ENCODE measurements around the gene CEP350.

The CEP350 gene

DNA sequence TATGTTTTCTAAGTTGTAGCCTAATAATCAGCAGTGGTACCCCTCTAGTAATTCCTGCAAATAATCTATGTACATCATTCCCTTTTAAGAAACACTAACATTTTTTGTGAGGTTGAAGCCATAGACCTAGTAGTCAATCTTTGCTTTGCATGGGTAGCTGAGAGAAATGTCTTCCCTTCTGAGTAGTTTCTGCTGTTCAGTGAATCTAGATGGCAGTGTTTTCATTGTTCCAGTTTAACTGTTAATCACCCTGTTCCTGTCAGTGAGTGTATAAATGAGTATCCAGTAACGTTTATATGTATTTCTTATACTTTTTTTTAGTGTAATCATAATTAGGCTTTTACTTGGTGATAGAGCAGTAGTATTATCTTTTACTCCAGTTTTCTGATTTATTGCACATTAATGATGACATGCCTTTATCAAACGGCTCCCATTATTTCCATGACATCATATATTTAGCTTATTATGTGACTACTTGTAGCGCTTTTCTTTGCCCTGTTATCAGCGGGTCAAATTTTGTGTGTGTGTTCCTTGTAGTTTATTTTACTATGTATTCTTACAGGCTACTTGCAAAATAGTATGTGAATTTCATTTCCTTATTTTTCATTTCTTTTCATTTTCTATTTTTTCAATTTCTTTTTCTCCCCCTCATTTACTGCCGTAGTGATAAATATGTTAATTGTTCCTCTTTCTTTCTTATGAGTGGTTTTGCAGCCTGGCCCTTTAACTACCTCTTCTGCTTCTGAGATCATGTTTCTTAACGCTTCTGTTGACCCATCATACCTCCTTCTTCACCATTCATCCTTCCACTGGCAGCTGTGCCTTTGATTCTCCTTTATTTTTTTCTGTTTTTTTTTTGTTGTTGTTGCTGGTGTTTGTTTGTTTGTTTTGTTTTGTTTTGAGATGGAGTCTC, 18.8 kb downstream of the CEP350 start:
- Histone ChIP-seq H3K27ac (no peak overlapping the region), H3K36me3 (ENCODE audit: insufficient read depth) (peaks cover 5% of the 10 kb centered on the region; the same call in 1 of the 2 replicates), H3K79me2 (ENCODE audit: insufficient read depth, low read depth) (peaks cover 92% of the 10 kb centered on the region), H3K4me1 (ENCODE audit: low read depth, poor library complexity, severe bottlenecking) (peaks cover 32% of the 10 kb centered on the region), H2AFZ (ENCODE audit: low read depth) (no peak overlapping the region), H3K9ac (no peak overlapping the region), H3K4me3 (IDR thresholded peaks at IDR 0.05; ENCODE audit: insufficient read depth, low read depth, low read length) (no peak overlapping the region), H3K4me2 (no peak overlapping the region), H4K20me1 (ENCODE audit: insufficient read depth) (peaks cover 7% of the 10 kb centered on the region; the same call in 1 of the 2 replicates), H3K27me3 (ENCODE audit: insufficient read depth, low read depth) (no peaks in the 10 kb centered on the region)
- TF ChIP-seq CTCF (conservative IDR thresholded peaks at IDR 0.05; ENCODE audit: low read depth, low read length): no peak

DNA sequence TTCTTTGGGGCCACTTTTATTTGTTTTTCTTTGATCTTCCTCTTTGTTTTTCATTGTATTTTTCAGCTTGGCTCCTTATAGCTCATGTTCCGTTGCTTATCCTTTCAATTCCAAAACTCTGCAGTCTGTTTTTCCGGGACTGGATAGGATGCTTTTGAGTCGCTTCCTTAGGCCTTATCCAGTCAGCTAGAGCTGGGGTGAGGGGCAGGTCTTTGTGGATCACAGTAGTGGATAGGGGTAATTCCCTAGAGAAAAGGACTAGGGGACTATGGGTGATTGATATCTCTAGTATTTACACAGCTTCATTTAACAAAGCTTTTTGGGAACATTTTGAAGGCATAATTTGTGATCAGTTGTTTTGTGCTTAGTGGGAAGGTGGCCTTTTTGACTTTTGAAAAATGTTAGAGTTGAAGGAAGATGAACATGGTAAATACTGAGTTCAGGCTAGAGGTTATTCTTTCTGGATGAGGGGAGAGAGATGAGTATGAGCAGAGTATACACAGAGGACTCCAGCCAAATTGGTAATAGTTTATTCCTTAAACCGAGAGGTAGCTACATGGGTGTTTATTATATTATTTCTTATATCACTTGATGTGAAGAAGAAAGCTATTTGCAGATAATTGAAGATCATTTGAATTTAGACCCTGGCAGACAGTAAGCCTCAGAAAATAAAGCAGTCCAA, 22.5 kb downstream of the CEP350 start:
- Histone ChIP-seq H3K4me3 (IDR thresholded peaks at IDR 0.05; ENCODE audit: insufficient read depth, low read depth, low read length) (no peak overlapping the region), H3K27ac (no peak overlapping the region), H3K27me3 (ENCODE audit: insufficient read depth, low read depth) (no peaks in the 10 kb centered on the region), H3K79me2 (ENCODE audit: insufficient read depth, low read depth) (peaks cover 91% of the 10 kb centered on the region), H4K20me1 (ENCODE audit: insufficient read depth) (peaks cover 17% of the 10 kb centered on the region; the same call in 1 of the 2 replicates), H3K4me1 (ENCODE audit: low read depth, poor library complexity, severe bottlenecking) (peaks cover 8% of the 10 kb centered on the region), H3K9ac (no peak overlapping the region), H3K4me2 (no peak overlapping the region), H2AFZ (ENCODE audit: low read depth) (no peak overlapping the region), H3K36me3 (ENCODE audit: insufficient read depth) (no peaks in the 10 kb centered on the region)
- no peak for TF ChIP-seq CTCF (conservative IDR thresholded peaks at IDR 0.05; ENCODE audit: low read depth, low read length)

DNA sequence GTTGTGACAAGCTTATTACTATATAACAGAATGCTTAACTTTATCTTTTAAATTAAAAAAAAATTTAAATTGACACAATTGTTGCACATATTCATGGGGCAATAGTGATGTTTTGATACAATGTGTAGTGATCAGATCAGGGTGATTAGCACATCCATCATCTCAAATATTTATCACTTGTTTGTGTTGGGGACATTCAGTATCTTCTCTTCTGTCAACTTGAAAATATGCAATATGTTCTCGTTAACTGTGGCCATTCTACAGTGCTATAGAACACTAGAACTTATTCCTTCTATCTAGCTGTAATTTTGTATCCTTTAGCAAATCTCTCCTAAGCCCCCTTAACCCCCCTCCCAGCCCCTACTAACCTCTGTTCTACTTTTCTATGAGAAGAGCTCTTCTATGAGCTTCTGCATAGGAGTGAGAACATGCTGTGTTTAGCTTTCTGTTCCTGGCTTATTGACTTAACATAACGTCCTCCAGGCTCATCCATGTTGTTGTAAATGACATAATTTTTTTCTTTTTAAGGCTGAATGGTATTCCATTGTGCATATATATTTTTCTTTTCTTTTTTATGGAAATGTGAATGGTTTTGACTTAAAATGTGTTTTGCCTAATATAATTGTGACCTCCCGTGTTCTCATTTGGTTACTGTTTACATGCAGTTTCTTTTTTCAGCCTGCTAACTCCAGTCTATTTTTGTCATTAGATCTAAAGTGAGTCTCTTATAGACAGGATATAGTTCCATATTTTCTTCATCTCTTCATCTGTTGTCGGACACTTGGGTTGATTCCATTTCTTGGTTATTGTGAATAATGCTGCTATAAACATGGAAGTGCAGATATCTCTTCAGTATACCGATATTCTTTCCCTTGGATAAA, 23.8 kb downstream of the CEP350 start:
- Histone ChIP-seq H3K4me1 (ENCODE audit: low read depth, poor library complexity, severe bottlenecking) (peaks cover 7% of the 10 kb centered on the region), H3K4me2 (no peak overlapping the region), H2AFZ (ENCODE audit: low read depth) (no peak overlapping the region), H3K36me3 (ENCODE audit: insufficient read depth) (no peaks in the 10 kb centered on the region), H3K27me3 (ENCODE audit: insufficient read depth, low read depth) (no peaks in the 10 kb centered on the region), H3K27ac (no peak overlapping the region), H3K9ac (no peak overlapping the region), H3K79me2 (ENCODE audit: insufficient read depth, low read depth) (peaks cover 94% of the 10 kb centered on the region; the same call in 1 of the 2 replicates), H3K4me3 (IDR thresholded peaks at IDR 0.05; ENCODE audit: insufficient read depth, low read depth, low read length) (no peak overlapping the region), H4K20me1 (ENCODE audit: insufficient read depth) (peaks cover 17% of the 10 kb centered on the region; the same call in 1 of the 2 replicates)
- TF ChIP-seq CTCF (conservative IDR thresholded peaks at IDR 0.05; ENCODE audit: low read depth, low read length): no peak

GRCh38 chr1:179984101-179984500, 29.5 kb downstream of the CEP350 start:
- TF ChIP-seq CTCF (conservative IDR thresholded peaks at IDR 0.05; ENCODE audit: low read depth, low read length): no peak

More at GRCh38 chr1:179984101-179984500, 29.5 kb downstream of the CEP350 start:
- Histone ChIP-seq H3K79me2 (ENCODE audit: insufficient read depth, low read depth) (peaks cover 69% of the 10 kb centered on the region), H3K4me2 (no peak overlapping the region; the same call in 1 of the 2 replicates), H4K20me1 (ENCODE audit: insufficient read depth) (peaks cover 15% of the 10 kb centered on the region; the same call in 1 of the 2 replicates), H3K4me1 (ENCODE audit: low read depth, poor library complexity, severe bottlenecking) (peaks cover 24% of the 10 kb centered on the region), H3K9ac (no peak overlapping the region), H3K36me3 (ENCODE audit: insufficient read depth) (no peaks in the 10 kb centered on the region), H2AFZ (ENCODE audit: low read depth) (no peak overlapping the region), H3K4me3 (IDR thresholded peaks at IDR 0.05; ENCODE audit: insufficient read depth, low read depth, low read length) (no peak overlapping the region), H3K27ac (no peak overlapping the region), H3K27me3 (ENCODE audit: insufficient read depth, low read depth) (no peaks in the 10 kb centered on the region)

Measured in KMS-11 (cell line).